ENCODE measurements around the gene NTSR1. TPM values are rescaled to one million over a fixed set of nuclear protein-coding genes. Genes with fewer than 3 reads are reported as not detected.

NTSR1 gene
- total and polyA plus RNA-seq, 2 of the 13 experiments (the other 11 are each of a cell fraction or from before 2014, with no cell fraction given), result 0.09 to 0.12 TPM

DNA sequence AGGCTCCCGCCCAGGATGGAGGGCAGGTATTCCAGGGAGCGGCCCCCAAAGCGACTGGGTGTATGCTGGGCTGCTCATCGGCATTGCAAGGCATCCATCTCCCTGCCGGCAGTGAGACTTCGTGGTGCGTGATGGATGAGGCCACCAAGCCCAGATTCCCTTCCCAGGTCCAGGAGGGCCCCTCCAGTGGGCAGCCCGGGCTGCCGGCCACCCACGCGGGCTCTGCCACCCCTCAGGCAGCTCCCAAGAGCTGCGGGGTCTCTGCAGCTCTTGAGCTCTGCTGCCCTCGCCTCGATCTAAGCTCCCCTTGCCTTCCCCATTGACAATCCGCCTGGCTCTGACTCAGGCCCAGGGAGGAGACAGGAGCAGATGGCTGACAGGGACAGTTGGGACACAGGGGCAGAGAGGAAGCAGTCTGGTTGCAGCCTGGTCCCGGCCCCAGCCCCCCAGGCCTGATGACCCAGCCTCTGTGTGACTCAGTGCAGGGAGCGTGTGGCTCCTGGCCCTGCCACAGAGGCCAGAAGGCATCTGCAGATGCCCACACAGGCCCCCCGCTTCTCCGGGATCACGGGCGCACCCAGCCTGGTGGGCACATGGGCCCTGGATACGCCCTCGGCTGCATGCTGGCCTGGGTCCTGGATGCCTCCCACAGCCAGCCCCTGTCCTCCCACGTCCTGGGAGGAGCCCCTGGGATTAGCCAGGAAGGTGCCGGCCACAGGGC, 33.3 kb upstream of the NTSR1 start:
- H3K4me1 ChIP-seq (ENCODE audit: insufficient read depth, low read length), result no peaks in the 10 kb centered on the region; the same call in 1 of the 2 replicates
- ATAC-seq (peak; percentile 15), FAIRE-seq (no peak), DNase-seq (ENCODE audit: low spot score) (no peak)
- no peak overlapping the region for H3K27ac ChIP-seq (ENCODE audit: extremely low read length, insufficient read depth, low read length)
- H4K20me1 ChIP-seq (ENCODE audit: insufficient read depth, low read length), result no peaks in the 10 kb centered on the region
- no peak overlapping the region for H3K9ac ChIP-seq (ENCODE audit: insufficient read depth, low read depth, low read length)
- H3K4me2 ChIP-seq (ENCODE audit: low read depth, low read length), result no peak overlapping the region
- no peak for TF ChIP-seq ONECUT2 (CRISPR knock-in tag; IDR thresholded peaks at IDR 0.05)
- TF ChIP-seq, protein P1, sequence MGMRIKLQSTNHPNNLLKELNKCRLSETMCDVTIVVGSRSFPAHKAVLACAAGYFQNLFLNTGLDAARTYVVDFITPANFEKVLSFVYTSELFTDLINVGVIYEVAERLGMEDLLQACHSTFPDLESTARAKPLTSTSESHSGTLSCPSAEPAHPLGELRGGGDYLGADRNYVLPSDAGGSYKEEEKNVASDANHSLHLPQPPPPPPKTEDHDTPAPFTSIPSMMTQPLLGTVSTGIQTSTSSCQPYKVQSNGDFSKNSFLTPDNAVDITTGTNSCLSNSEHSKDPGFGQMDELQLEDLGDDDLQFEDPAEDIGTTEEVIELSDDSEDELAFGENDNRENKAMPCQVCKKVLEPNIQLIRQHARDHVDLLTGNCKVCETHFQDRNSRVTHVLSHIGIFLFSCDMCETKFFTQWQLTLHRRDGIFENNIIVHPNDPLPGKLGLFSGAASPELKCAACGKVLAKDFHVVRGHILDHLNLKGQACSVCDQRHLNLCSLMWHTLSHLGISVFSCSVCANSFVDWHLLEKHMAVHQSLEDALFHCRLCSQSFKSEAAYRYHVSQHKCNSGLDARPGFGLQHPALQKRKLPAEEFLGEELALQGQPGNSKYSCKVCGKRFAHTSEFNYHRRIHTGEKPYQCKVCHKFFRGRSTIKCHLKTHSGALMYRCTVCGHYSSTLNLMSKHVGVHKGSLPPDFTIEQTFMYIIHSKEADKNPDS (CRISPR knock-in tag; IDR thresholded peaks at IDR 0.05), result 0 out of 2 replicates have a peak, but pooled peaks have one; percentile 52
- in situ Hi-C loops (cut with HindIII; ENCODE audit: extremely low pct_ligation_motif_present, low pct_unique_long_range_greater_than_20kb), result no loop called here
- 57% methylated on average over 22 of the region's 25 CpGs for WGBS (ENCODE audit: low lambda C conversion rate)
- no peak overlapping the region for H3K4me3 ChIP-seq (replicated peaks in 1 of 3; ENCODE audit: insufficient read depth in 1 of 3, low read depth in 2 of 3, low read length in 3 of 3)
- no peaks in the 10 kb centered on the region for H3K79me2 ChIP-seq (ENCODE audit: insufficient read depth, low read length)
- no peak overlapping the region for H2AFZ ChIP-seq (ENCODE audit: low read length)
- H3K9me3 ChIP-seq (ENCODE audit: low read length), result peaks cover 9% of the 10 kb centered on the region
- BruUV-seq (replicated peaks), result no TSS peak
- POLR2A ChIA-PET, result interaction anchor here (0.6 kb wide), 1 partner anchor 9 kb away, joined by 3 read pairs; no protein-coding TSS in a partner anchor
- H3K36me3 ChIP-seq (replicated peaks in 1 of 2; ENCODE audit: control insufficient read depth in 1 of 2, insufficient read depth in 2 of 2, low read length in 2 of 2), result peaks cover 0 to 5% of the 10 kb centered on the region in 2 experiments; a peak in 1 of 5 replicates
- CTCF ChIA-PET (ENCODE audit: low intra/inter-chr PET ratio, low total read pairs), result no interaction called here
- intact Hi-C loops (cut with micrococcal nuclease; ENCODE audit: unreplicated experiment), result no loop called here
- H3K27me3 ChIP-seq (ENCODE audit: control insufficient read depth in 1 of 2, insufficient read depth in 2 of 2, low read length in 2 of 2), result peaks cover 5 to 50% of the 10 kb centered on the region in 2 experiments; a peak in 4 of 5 replicates

DNA sequence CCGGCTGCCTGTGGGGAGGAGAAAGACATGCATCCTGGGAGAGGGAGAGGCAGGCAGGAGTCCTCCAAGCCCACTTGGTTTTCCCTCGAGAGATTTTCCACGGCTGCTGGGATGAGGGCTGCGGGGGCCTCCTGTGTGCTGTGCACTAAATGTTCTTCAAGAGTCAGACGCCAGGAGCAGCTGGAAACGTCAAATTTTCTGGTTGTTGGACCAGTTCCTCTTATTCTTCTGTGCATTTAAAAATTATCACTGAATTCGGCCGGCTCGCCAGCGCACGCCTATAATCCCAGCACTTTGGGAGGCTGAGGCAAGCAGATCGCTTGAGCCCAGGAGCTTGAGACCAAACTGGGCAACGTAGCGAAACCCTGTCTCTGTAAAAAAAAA, 32.8 kb upstream of the NTSR1 start:
- no TSS peak for BruUV-seq (replicated peaks)
- no peak overlapping the region for H3K9ac ChIP-seq (ENCODE audit: insufficient read depth, low read depth, low read length)

More for the DNA sequence above, 32.8 kb upstream of the NTSR1 start:
- WGBS (ENCODE audit: low lambda C conversion rate), result 54% methylated on average over 14 of the region's 14 CpGs
- ATAC-seq (no peak), FAIRE-seq (no peak), DNase-seq (ENCODE audit: low spot score) (no peak)
- Histone ChIP-seq H3K4me3 (replicated peaks in 1 of 3; ENCODE audit: insufficient read depth in 1 of 3, low read depth in 2 of 3, low read length in 3 of 3) (no peak overlapping the region), H3K36me3 (replicated peaks in 1 of 2; ENCODE audit: control insufficient read depth in 1 of 2, insufficient read depth in 2 of 2, low read length in 2 of 2) (no peaks in the 10 kb centered on the region; a peak in 1 of 5 replicates), H3K79me2 (ENCODE audit: insufficient read depth, low read length) (no peaks in the 10 kb centered on the region), H3K4me2 (ENCODE audit: low read depth, low read length) (no peak overlapping the region), H3K27me3 (ENCODE audit: control insufficient read depth in 1 of 2, insufficient read depth in 2 of 2, low read length in 2 of 2) (peaks cover 5 to 55% of the 10 kb centered on the region in 2 experiments; a peak in 4 of 5 replicates), H3K27ac (ENCODE audit: extremely low read length, insufficient read depth, low read length) (no peak overlapping the region), H3K9me3 (ENCODE audit: low read length) (peaks cover 14% of the 10 kb centered on the region), H3K4me1 (ENCODE audit: insufficient read depth, low read length) (no peaks in the 10 kb centered on the region; the same call in 1 of the 2 replicates), H4K20me1 (ENCODE audit: insufficient read depth, low read length) (no peaks in the 10 kb centered on the region), H2AFZ (ENCODE audit: low read length) (no peak overlapping the region)
- TF ChIP-seq REXO4 (CRISPR knock-in tag; IDR thresholded peaks at IDR 0.05; ENCODE audit: borderline replicate concordance), result 0 out of 2 replicates have a peak, but pooled peaks have one; percentile 27
- TF ChIP-seq ZNF282 (IDR thresholded peaks at IDR 0.05; ENCODE audit: partially characterized antibody), result no peak
- POLR2A ChIA-PET, result no interaction called here
- in situ Hi-C loops (cut with HindIII; ENCODE audit: extremely low pct_ligation_motif_present, low pct_unique_long_range_greater_than_20kb) (no loop called here), intact Hi-C loops (cut with micrococcal nuclease; ENCODE audit: unreplicated experiment) (no loop called here)
- CTCF ChIA-PET (ENCODE audit: low intra/inter-chr PET ratio, low total read pairs), result no interaction called here
